Measurements from ENCODE around the gene OR2K2. TPM values are rescaled to one million over a fixed set of nuclear protein-coding genes. Genes with fewer than 3 reads are reported as not detected.

Gene OR2K2, protein sequence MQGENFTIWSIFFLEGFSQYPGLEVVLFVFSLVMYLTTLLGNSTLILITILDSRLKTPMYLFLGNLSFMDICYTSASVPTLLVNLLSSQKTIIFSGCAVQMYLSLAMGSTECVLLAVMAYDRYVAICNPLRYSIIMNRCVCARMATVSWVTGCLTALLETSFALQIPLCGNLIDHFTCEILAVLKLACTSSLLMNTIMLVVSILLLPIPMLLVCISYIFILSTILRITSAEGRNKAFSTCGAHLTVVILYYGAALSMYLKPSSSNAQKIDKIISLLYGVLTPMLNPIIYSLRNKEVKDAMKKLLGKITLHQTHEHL
- polyA plus RNA-seq (2013, experiment 1 of 2), result not detected
- polyA plus RNA-seq (2013, experiment 2 of 2), result not detected

DNA sequence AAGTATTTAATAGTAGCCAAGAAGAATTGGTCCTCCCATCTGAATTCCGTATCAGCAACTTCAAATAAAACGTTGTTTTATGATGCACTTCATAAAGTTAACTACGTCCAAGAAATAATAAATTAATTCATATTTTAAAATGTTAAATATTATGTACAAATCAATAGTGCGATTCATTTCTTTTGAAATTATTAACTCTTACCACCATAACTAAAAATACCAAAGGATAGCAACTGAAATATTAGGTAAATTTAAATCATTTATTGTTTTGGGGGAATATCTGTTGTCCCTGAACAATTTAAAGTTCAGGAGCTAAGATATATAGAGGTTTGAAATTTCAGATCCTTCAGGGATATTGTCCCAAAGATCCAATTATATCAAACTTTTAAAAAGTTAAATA, at the start of gene OR2K2:
TSS of gene OR2K2 (minus strand) at position 101 of the 400 bp plus-strand sequence. CDS start 1,791 bp downstream, outside the sequence.
- WGBS, result 100% methylated on average over 2 of the region's 4 CpGs
- no peaks in the 10 kb centered on the region for H3K27me3 ChIP-seq (ENCODE audit: insufficient read depth, low read length)
- H3K9me3 ChIP-seq (ENCODE audit: insufficient read depth, low read depth, low read length), result no peaks in the 10 kb centered on the region
- no peaks in the 10 kb centered on the region for H3K4me1 ChIP-seq (ENCODE audit: insufficient read depth, low read length)
- H3K36me3 ChIP-seq (ENCODE audit: insufficient read depth, low read length), result no peaks in the 10 kb centered on the region
- H3K9ac ChIP-seq (ENCODE audit: low read depth, low read length), result no peak within 1 kb of the TSS
- H3K4me3 ChIP-seq (ENCODE audit: low read length), result no peak within 1 kb of the TSS
- no peak within 1 kb of the TSS for H3K27ac ChIP-seq (ENCODE audit: low read depth, low read length)

DNA sequence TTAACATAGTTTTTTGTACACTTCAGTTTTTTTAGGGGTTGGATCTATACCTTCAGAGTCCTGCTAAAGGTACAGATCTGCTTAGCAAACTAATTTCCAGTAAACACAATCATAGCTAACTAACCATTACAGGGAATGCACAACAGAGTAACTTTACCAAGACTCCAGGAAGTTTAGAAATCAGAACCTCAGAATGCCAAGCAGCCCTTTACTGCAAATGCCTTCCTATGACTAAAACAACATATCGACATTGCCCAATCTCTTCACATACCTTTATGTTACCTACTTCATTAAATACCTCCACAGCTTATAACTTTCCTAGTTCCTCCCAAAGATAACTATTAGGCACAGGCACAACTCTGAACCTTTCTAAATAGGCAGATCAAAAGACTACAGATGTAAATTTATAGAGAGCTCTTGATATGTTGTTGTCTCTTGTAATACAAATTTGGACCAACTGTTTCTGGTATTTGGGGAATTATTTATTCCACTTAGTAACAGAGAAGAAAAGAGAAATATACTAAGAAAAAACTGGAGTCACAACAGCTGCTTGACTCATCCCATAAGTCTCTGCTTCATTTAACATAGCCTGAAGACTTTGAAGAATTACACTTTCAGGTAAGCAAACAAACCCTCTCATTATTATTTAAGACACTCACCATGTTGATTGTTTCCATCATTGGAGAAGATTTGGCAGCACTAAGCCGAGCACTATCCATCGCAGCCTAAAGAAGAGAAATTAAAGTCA, 46.0 kb upstream of the OR2K2 start:
- no peak overlapping the region for H3K27ac ChIP-seq (ENCODE audit: low read depth, low read length)

DNA sequence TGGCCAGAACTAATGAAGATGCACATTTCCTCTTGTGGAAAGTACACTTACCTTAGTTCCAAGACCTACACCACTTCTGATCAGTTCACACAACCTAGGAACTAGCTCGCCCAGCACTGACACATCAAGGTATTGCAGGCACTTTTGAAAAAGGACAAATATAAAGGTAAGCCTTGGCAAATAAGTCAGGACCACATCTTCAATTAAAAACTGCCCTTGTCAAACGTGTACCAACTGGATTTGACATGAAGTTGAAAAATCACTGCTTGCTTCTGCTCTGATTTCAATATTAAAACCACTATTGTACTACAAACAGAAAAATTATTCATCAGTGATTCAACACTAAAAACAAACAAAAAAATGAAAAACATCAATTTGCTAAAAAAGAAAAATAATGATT, 45.0 kb upstream of the OR2K2 start:
- no peak overlapping the region for H3K9ac ChIP-seq (ENCODE audit: low read depth, low read length)
- peaks cover 98% of the 10 kb centered on the region for H3K36me3 ChIP-seq (ENCODE audit: insufficient read depth, low read length)
- no peaks in the 10 kb centered on the region for H3K27me3 ChIP-seq (ENCODE audit: insufficient read depth, low read length)
- no peak overlapping the region for H3K4me3 ChIP-seq (ENCODE audit: low read length)
- WGBS, result 87% methylated on average over 2 of the region's 2 CpGs
- no peaks in the 10 kb centered on the region for H3K4me1 ChIP-seq (ENCODE audit: insufficient read depth, low read length)
- no peak overlapping the region for H3K27ac ChIP-seq (ENCODE audit: low read depth, low read length)
- H3K9me3 ChIP-seq (ENCODE audit: insufficient read depth, low read depth, low read length), result no peaks in the 10 kb centered on the region

More for the DNA sequence above, 46.0 kb upstream of the OR2K2 start:
- H3K27me3 ChIP-seq (ENCODE audit: insufficient read depth, low read length), result no peaks in the 10 kb centered on the region
- no peak overlapping the region for H3K9ac ChIP-seq (ENCODE audit: low read depth, low read length)
- WGBS, result 95% methylated on average over 3 of the region's 3 CpGs
- no peak overlapping the region for H3K4me3 ChIP-seq (ENCODE audit: low read length)
- no peaks in the 10 kb centered on the region for H3K9me3 ChIP-seq (ENCODE audit: insufficient read depth, low read depth, low read length)
- no peaks in the 10 kb centered on the region for H3K4me1 ChIP-seq (ENCODE audit: insufficient read depth, low read length)
- peaks cover 98% of the 10 kb centered on the region for H3K36me3 ChIP-seq (ENCODE audit: insufficient read depth, low read length)

DNA sequence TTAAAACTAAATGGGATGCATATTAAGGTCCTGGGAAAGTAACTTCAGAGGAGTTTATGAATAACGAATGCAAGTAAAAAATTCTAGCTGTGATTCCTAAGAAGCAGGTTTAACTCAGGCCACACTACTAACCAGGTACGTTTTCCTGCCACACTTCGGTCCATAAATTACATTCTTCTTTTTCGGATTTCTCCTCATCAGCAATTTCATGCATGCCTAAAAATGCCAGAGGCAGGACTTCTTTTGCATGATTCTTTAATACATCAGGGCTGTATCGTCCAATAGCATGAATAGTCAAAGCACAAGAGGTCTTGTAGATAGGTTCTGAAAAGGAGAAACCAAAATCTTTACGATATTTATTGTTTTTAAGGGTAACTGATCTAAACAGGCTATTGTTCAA, 42.3 kb upstream of the OR2K2 start:
- no peaks in the 10 kb centered on the region for H3K4me1 ChIP-seq (ENCODE audit: insufficient read depth, low read length)
- H3K9ac ChIP-seq (ENCODE audit: low read depth, low read length), result no peak overlapping the region
- H3K9me3 ChIP-seq (ENCODE audit: insufficient read depth, low read depth, low read length), result no peaks in the 10 kb centered on the region
- WGBS, result 92% methylated on average over 6 of the region's 6 CpGs
- H3K27me3 ChIP-seq (ENCODE audit: insufficient read depth, low read length), result no peaks in the 10 kb centered on the region
- peaks cover 100% of the 10 kb centered on the region for H3K36me3 ChIP-seq (ENCODE audit: insufficient read depth, low read length)
- H3K27ac ChIP-seq (ENCODE audit: low read depth, low read length), result no peak overlapping the region
- no peak overlapping the region for H3K4me3 ChIP-seq (ENCODE audit: low read length)

DNA sequence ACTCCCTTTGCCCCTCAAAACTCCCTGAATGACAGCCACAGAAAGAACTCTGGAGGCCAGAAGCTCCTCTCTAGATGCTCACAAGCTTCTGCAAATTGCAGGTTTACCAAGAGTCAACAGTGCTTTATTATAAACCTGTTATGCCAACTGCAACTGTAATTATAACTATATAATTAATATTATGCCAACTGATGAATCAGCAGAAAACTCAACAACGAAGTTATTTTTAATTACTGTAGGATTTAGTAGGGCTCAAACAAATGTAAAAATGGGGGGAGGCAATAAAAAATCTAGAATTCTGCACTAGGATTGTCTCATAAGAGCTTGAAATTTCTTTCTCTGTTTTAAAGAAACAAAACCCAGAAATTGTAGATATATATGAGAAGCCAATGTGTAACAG, 37.0 kb upstream of the OR2K2 start:
- WGBS, result 100% methylated on average over 1 of the region's 1 CpG
- Histone ChIP-seq H3K27ac (ENCODE audit: low read depth, low read length) (no peak overlapping the region), H3K9ac (ENCODE audit: low read depth, low read length) (no peak overlapping the region), H3K36me3 (ENCODE audit: insufficient read depth, low read length) (peaks cover 99% of the 10 kb centered on the region), H3K9me3 (ENCODE audit: insufficient read depth, low read depth, low read length) (no peaks in the 10 kb centered on the region), H3K27me3 (ENCODE audit: insufficient read depth, low read length) (no peaks in the 10 kb centered on the region), H3K4me1 (ENCODE audit: insufficient read depth, low read length) (no peaks in the 10 kb centered on the region), H3K4me3 (ENCODE audit: low read length) (no peak overlapping the region)

DNA sequence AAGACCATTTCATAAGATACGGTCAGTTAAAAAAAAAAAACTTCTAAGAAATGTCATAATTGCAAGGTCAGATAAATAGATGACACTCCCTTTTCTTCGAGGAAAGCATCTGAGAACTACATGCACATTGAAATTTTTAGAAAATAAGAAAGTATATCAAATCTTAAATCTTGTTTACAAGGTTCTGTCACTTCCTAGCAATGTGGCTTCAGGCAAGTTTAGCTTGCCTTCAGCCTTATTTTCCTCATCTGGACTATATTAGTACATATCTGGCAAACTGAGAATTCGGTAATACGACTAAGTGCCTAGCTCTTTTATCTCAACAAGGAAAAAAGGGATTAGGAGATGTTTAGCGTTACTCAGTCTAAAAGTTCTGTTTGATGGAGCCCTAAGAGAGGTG, 32.5 kb upstream of the OR2K2 start:
- Histone ChIP-seq H3K9ac (ENCODE audit: low read depth, low read length) (no peak overlapping the region), H3K9me3 (ENCODE audit: insufficient read depth, low read depth, low read length) (no peaks in the 10 kb centered on the region), H3K27ac (ENCODE audit: low read depth, low read length) (no peak overlapping the region), H3K4me3 (ENCODE audit: low read length) (no peak overlapping the region), H3K27me3 (ENCODE audit: insufficient read depth, low read length) (no peaks in the 10 kb centered on the region), H3K36me3 (ENCODE audit: insufficient read depth, low read length) (peaks cover 70% of the 10 kb centered on the region), H3K4me1 (ENCODE audit: insufficient read depth, low read length) (no peaks in the 10 kb centered on the region)
- WGBS, result 99% methylated on average over 4 of the region's 5 CpGs

DNA sequence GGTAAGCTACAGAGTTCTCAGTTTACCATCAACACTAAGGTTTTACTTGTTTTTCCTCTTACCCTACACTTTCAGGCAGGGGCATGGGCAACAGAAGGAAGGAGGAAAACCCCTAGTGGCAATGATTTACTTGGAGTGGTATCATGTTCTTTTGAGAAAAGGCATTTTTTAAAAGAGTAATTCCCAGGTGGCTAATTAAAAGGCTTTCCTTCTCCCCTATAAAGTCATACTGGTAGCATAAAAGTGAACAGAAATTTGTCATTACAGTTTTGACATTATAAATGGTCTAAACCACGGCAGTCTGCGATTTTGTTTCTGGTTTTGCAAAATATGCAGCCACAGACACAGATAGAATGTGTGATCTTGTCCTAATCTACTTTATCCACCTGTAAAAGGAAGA, 30.9 kb upstream of the OR2K2 start:
- peaks cover 10% of the 10 kb centered on the region; the same call in 1 of the 2 replicates for H3K4me1 ChIP-seq (ENCODE audit: insufficient read depth, low read length)
- no peak overlapping the region for H3K4me3 ChIP-seq (ENCODE audit: low read length)
- no peak overlapping the region for H3K9ac ChIP-seq (ENCODE audit: low read depth, low read length)
- H3K27ac ChIP-seq (ENCODE audit: low read depth, low read length), result no peak overlapping the region
- H3K27me3 ChIP-seq (ENCODE audit: insufficient read depth, low read length), result no peaks in the 10 kb centered on the region
- H3K36me3 ChIP-seq (ENCODE audit: insufficient read depth, low read length), result peaks cover 53% of the 10 kb centered on the region
- WGBS, result 95% methylated on average over 2 of the region's 2 CpGs
- H3K9me3 ChIP-seq (ENCODE audit: insufficient read depth, low read depth, low read length), result no peaks in the 10 kb centered on the region

DNA sequence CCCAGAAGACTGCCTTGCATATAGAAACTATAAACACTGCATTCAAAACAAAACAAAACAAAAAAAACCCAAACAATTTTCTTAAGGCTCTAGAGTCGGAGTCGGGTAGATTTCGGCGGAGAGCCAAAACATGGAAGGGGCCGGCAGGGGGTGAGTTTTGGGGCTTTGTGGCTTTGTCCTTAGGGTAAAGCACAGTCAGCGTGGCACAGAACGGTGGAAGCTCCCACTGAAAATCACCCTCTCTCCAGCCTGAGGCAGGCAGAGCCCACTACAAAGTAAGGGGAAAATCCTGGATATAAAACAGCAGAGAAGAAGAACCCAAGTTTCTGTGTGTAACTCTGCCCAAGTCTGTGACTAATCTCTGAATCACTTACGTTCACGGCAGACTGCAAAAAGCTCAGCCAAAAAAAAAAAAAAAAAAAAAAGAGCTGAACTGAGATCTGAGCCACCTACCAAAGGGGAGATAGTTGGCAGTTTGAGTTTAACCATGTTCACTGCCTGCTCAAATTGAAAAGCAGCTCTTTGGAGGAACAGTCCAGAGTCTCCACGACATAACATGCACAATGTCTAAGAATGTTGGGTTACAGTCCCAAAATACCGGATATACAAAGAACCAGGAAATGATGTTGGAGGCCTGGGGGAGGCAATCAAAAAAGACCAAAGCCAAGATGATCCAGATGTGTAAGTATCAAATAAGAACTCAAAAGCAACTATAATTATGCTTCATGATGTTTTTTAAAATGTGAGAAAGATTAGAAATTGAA, 26.6 kb upstream of the OR2K2 start:
- no peak overlapping the region for H3K4me3 ChIP-seq (ENCODE audit: low read length)

DNA sequence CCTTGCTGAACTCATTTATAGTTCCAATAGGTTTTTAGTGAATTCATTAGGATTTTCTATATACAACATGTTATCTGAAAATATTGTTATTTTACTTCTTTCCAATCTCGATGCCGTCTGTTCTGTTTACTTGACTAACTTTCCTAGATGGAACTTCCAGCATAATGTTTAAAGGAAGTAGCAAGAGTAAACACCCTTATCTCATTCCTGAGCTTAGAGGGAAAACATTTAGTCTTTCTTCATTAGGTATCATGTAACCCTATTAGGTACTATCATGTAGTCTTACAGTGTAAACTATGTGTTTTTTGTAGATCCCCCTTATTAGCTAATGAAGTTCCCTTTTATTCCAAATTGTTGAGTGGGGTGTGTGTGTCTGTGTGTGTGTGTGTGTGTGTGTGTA, 22.5 kb upstream of the OR2K2 start:
- H3K4me1 ChIP-seq (ENCODE audit: insufficient read depth, low read length), result peaks cover 10% of the 10 kb centered on the region; the same call in 1 of the 2 replicates
- no peak overlapping the region for H3K9ac ChIP-seq (ENCODE audit: low read depth, low read length)
- no peak overlapping the region for H3K4me3 ChIP-seq (ENCODE audit: low read length)
- no peaks in the 10 kb centered on the region for H3K9me3 ChIP-seq (ENCODE audit: insufficient read depth, low read depth, low read length)
- no peaks in the 10 kb centered on the region for H3K27me3 ChIP-seq (ENCODE audit: insufficient read depth, low read length)
- no peak overlapping the region for H3K27ac ChIP-seq (ENCODE audit: low read depth, low read length)
- WGBS, result 60% methylated on average over 2 of the region's 2 CpGs
- no peaks in the 10 kb centered on the region for H3K36me3 ChIP-seq (ENCODE audit: insufficient read depth, low read length)

More for the DNA sequence above, 26.6 kb upstream of the OR2K2 start:
- H3K9me3 ChIP-seq (ENCODE audit: insufficient read depth, low read depth, low read length), result no peaks in the 10 kb centered on the region
- WGBS, result 67% methylated on average over 10 of the region's 11 CpGs
- H3K27ac ChIP-seq (ENCODE audit: low read depth, low read length), result no peak overlapping the region
- peaks cover 10% of the 10 kb centered on the region; the same call in 1 of the 2 replicates for H3K4me1 ChIP-seq (ENCODE audit: insufficient read depth, low read length)
- no peak overlapping the region for H3K9ac ChIP-seq (ENCODE audit: low read depth, low read length)
- H3K36me3 ChIP-seq (ENCODE audit: insufficient read depth, low read length), result peaks cover 12% of the 10 kb centered on the region
- H3K27me3 ChIP-seq (ENCODE audit: insufficient read depth, low read length), result no peaks in the 10 kb centered on the region

DNA sequence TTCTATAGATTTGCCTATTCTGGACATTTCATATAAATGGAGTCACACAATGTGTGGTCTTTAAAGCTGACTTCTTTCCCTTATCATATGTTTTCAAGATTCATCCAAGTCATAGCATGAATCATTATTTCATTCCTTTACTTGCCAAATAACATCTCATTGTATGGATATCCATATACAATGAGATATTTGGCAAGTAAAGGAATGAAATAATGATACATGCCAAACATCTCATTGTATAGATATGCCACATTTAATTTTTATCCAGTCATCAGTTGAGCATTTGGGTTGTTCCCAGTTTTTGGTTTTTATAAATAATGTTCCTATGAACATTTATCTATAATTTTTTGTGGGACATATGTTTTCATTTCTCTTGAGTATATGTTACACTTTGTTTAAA, 20.5 kb upstream of the OR2K2 start:
- Histone ChIP-seq H3K27me3 (ENCODE audit: insufficient read depth, low read length) (no peaks in the 10 kb centered on the region), H3K4me1 (ENCODE audit: insufficient read depth, low read length) (no peaks in the 10 kb centered on the region), H3K27ac (ENCODE audit: low read depth, low read length) (no peak overlapping the region), H3K9me3 (ENCODE audit: insufficient read depth, low read depth, low read length) (no peaks in the 10 kb centered on the region), H3K4me3 (ENCODE audit: low read length) (no peak overlapping the region), H3K9ac (ENCODE audit: low read depth, low read length) (no peak overlapping the region), H3K36me3 (ENCODE audit: insufficient read depth, low read length) (no peaks in the 10 kb centered on the region)

DNA sequence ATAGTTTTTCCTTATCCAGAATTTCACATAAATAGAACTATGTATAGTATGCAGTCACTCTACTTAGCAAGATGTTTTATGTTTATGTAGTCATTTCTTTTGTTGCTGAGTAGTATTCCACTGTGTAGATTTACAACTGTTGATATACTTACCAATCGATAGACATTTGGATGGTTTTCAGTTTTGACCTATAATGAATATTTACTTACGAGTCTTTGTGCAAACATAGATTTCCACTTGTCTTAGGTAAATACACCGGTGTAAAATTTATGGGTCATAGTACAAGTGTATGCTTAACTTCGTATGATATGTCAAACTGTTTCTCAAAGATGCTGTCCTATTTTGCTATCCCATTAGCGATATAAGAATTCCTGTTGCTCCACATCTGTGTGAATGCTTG, 19.7 kb upstream of the OR2K2 start:
- WGBS, result 92% methylated on average over 5 of the region's 5 CpGs
- Histone ChIP-seq H3K9me3 (ENCODE audit: insufficient read depth, low read depth, low read length) (no peaks in the 10 kb centered on the region), H3K9ac (ENCODE audit: low read depth, low read length) (no peak overlapping the region), H3K36me3 (ENCODE audit: insufficient read depth, low read length) (no peaks in the 10 kb centered on the region), H3K27ac (ENCODE audit: low read depth, low read length) (no peak overlapping the region), H3K4me3 (ENCODE audit: low read length) (no peak overlapping the region), H3K27me3 (ENCODE audit: insufficient read depth, low read length) (no peaks in the 10 kb centered on the region), H3K4me1 (ENCODE audit: insufficient read depth, low read length) (no peaks in the 10 kb centered on the region)

Data from HUES64 (cell line).